SK-N-MC (cell line): Measurements from ENCODE around the gene WDR45.

Source experiments
- EZH2 ChIP-seq: fragments of 200-600 bp; sonication (generic); IDR thresholded peaks from one replicate; pipeline ENCODE4 v1.6.1; 2017; ENCODE audit warnings: antibody characterized with exemption
- POLR2AphosphoS5 ChIP-seq: IDR thresholded peaks from 2 replicates; pipeline ENCODE4 v1.6.1; 2012; ENCODE audit warnings: mild to moderate bottlenecking, low read depth, low read length, borderline replicate concordance

DNA sequence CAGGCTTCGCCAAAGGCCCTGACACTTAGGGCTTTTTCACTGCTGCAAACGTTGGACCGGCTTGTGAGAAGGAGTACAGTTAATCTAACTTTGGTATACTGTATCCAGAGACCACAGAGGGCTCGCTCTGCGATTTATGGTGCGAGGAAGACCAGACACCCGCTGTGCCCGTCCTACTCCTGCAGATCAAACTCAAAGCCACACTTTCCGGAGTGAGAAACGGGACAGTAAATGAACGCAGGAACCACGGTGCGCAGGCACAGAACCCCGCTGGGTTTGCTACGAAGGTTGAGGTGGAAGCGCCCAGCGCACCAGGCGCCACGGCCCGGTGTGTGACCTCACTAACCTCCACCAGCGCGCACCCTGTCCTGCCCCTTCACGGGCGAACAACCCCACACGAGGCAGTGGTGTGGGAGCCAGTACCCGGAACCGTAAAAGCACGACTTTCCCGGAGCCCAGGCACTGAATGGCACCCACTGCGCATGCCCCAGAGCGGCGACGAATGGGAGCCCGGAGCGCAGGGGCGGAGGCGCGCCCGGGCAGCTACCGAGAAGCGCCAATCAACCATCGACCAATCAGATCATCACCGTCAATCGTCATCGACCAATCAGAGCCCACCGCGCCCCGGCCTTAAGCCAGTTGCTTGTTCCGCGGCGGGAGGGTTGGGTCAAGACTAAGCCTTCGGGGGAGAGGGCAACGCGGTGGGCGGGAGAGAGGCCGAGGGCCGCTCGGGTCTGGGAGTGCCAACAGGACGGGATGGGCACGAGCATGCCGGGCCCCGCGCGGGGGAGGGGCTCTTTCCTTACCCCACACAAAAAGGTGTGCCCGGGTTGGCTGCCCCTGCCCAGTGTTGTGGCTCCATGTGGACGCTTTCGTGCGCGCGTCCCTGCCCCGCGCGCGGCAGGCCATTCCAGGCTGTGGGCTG is 21.3 kb upstream of the WDR45 start:
- TF ChIP-seq EZH2 (no peak), POLR2AphosphoS5 (peak; percentile 81; the same call in 1 of the 2 replicates)
